ENCODE measurements around the gene KCNMA1.

DNA sequence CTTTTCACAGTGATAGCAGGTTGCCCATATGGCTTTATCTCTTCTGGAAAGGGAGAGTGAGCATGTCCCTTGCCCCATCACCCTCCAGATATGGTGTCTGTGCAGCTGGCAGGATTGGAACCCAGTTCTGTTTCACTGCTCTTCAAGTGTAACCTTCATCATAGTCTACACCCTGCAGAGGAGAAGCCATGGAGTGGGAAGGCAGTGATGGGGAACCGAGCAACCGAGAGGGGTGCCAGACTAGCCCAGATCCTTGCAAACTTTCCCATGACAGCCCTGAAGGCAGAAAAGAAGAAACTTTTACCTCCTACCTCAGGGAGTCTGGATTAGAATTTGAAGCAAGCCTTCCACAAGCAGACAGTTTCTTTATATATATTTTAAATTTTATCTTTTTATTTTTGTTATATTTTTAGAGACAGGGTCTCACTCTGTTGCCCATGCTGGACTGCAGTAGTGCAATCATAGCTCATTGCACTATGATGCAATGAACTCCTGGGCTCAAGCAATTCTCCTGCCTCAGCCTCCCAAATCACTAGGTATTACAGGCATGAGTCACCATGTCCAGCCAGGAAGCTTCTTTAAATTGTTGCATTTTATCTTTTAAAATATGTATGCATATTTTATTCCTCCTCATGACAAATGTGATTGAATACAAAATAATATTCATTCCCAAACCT lies 133.3 kb downstream of the KCNMA1 start:
- TF ChIP-seq, protein P1, sequence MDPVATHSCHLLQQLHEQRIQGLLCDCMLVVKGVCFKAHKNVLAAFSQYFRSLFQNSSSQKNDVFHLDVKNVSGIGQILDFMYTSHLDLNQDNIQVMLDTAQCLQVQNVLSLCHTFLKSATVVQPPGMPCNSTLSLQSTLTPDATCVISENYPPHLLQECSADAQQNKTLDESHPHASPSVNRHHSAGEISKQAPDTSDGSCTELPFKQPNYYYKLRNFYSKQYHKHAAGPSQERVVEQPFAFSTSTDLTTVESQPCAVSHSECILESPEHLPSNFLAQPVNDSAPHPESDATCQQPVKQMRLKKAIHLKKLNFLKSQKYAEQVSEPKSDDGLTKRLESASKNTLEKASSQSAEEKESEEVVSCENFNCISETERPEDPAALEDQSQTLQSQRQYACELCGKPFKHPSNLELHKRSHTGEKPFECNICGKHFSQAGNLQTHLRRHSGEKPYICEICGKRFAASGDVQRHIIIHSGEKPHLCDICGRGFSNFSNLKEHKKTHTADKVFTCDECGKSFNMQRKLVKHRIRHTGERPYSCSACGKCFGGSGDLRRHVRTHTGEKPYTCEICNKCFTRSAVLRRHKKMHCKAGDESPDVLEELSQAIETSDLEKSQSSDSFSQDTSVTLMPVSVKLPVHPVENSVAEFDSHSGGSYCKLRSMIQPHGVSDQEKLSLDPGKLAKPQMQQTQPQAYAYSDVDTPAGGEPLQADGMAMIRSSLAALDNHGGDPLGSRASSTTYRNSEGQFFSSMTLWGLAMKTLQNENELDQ (CRISPR knock-in tag; IDR thresholded peaks at IDR 0.05; ENCODE audit: borderline replicate concordance) = no peak
- no peak; the same call in 1 of the 2 replicates for TF ChIP-seq FOSL1 (tag; conservative IDR thresholded peaks at IDR 0.05)
- TF ChIP-seq, protein P2, sequence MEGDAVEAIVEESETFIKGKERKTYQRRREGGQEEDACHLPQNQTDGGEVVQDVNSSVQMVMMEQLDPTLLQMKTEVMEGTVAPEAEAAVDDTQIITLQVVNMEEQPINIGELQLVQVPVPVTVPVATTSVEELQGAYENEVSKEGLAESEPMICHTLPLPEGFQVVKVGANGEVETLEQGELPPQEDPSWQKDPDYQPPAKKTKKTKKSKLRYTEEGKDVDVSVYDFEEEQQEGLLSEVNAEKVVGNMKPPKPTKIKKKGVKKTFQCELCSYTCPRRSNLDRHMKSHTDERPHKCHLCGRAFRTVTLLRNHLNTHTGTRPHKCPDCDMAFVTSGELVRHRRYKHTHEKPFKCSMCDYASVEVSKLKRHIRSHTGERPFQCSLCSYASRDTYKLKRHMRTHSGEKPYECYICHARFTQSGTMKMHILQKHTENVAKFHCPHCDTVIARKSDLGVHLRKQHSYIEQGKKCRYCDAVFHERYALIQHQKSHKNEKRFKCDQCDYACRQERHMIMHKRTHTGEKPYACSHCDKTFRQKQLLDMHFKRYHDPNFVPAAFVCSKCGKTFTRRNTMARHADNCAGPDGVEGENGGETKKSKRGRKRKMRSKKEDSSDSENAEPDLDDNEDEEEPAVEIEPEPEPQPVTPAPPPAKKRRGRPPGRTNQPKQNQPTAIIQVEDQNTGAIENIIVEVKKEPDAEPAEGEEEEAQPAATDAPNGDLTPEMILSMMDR (IDR thresholded peaks at IDR 0.05 in 2 of 3, conservative IDR thresholded peaks at IDR 0.05 in 1 of 3; ENCODE audit: insufficient read depth in 2 of 3, low read depth in 1 of 3, low read length in 3 of 3) = no peak
